GM21381 (cell line): ENCODE data around the gene SMARCA4.

ENCODE experiments used
- ATAC-seq: cut with Tn5 transposase; IDR thresholded peaks from one replicate; pipeline ENCODE4 v1.9.1; 2021; ENCODE audit warnings: mild to moderate bottlenecking, moderate library complexity; ENCODE audit not compliant: unreplicated experiment

Gene SMARCA4

GRCh38 chr19:11007385-11007784 is 46.6 kb downstream of the SMARCA4 start:
- ATAC-seq = no peak

DNA sequence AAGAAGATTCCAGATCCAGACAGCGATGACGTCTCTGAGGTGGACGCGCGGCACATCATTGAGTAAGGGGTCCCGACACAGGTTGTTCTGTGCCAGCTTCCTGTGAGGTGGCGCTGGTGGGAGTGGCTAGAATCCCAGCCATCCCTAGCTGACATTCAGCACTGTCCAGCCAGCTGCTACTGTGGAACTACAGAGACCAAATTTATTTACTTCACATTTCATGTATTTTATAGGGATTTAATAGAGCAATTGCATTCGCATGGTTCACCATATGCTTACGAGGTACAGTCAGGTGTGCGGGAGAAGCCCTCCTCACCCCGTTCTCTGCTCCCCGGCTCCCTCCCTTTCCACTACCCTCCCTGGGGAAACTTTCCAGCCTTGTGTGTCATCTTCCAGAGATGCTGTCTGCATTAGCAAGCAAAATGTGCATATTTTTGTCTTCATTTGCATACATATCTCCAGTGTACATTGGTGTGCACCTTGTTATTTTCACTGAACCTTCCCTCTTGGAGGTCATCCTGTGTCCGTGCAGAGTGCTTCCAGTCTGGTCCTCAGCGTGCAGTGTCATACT is 47.2 kb downstream of the SMARCA4 start:
- ATAC-seq = no peak

- ATAC-seq = no peak
Measured at GRCh38 chr19:11010041-11010440, 49.2 kb downstream of the SMARCA4 start.

DNA sequence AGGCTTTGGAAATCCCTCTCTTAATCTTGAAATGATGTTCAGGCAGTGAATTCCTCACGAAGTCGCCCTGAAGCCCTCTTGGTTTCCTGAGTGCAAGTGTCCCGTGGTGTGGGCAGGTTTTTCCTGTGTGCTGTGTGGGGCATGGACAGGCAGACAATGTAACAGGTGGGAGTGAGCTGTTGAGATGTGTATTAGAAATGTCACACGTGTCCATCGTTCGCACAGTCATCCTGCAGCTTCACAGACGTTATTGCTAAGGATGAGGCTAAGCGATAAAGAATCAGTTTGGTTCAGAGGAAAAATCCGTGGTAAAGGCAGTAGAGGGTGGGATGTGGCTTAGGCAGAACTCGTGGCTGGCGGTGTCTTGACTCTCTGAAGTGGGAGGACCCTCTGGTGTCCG is 51.7 kb downstream of the SMARCA4 start:
- no peak for ATAC-seq

GRCh38 chr19:11013771-11014170 is 52.9 kb downstream of the SMARCA4 start:
- ATAC-seq = no peak

- no peak for ATAC-seq
Measured at GRCh38 chr19:11014403-11014911, 53.6 kb downstream of the SMARCA4 start.

DNA sequence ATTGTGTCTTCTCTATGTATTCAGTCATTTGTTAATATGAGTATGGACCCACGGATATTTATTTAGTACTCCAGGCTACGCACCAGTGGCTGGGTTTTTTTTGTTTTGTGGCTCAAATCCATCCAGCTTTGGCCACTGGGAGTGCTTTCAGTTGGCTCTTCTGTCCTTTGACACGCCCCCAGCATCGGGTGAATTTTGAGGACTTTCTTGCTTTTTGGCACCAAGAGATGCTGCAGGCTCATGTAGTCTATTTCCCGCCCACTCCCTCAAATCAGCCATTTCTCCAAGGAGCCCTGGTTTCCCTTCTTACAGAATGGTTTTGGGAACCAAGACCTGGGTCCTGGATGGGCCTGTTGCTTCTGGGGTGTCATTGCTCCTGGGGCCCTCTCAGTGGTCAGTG is 55.8 kb downstream of the SMARCA4 start:
- ATAC-seq = no peak

DNA sequence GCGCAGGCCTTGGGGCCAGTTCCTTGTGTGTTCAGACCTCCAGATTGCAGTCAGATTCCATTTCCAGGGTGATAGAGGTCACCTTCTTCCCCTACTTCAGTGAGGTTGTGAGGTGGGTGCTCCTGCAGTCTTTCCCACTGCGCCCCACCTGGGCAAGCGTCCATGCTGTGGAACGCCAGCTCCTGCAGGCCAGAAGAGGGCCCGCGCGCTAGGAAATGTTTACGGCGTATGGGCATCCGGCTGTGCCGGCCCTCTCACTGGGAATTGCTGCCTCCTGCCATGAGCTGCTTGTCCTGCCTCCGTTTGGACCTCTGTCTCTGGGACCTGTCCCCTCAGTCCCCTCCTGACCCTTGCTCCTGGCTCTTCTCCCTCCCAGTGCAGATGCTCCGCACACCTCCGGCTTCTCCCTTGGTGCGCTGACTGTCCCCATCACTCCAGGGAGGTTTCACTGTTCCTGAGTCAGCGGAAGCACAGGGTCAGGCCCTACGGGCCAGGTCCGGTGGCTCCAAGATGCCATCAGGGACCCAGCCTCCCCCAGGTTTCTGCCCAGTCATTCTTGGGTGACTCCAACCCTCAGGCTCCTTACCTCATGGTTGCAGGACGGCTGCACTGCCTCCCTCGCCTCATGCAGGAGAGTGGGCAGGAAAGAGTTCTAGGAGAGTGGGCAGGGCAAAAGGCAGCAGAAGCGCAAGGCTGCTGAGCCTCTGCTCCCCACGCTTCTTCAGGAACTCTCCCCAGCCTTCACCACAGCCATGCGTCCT is 56.6 kb downstream of the SMARCA4 start:
- no peak for ATAC-seq

DNA sequence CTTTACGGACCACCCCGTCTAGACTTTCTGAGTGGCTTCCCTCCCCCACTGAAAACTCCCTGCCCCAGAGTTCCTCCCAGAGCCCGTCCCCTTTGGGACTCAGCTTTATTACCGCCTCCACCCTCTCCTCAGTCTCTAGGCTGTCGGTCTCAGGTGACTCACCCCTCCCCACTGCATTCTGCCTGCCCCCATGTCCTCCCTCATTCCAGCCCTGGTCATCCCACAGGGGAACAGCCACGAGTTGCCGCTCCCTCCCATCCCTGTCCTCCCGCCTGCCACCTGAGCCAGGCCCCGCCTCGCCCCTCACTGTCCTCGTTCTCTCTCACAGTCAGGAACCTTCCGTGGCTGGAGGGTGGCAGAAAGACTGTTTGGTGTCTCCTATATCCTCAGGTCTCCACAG is 57.3 kb downstream of the SMARCA4 start:
- ATAC-seq = no peak

- no peak for ATAC-seq
Measured at GRCh38 chr19:11018763-11019162, 57.9 kb downstream of the SMARCA4 start.

DNA sequence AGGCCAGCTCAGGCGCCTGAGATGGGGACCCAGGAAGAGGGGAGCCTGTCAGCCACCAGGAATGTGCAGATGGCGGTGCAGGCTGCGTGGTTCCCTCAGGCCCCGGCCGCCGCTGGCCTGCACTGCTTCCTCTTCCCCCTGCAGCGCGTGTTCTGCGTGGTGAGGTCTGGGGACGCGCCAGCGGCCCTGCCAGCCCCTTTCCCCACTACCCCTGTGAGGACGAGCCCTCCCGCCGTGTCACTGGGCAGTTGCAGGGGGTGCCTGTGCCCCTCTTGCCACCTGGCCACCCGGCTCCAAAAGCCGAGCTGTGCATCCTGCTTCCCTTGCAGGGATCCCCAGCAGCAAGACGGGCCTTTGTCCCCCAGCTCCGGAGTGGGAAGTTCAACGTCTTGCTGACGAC is 58.4 kb downstream of the SMARCA4 start:
- ATAC-seq = no peak

DNA sequence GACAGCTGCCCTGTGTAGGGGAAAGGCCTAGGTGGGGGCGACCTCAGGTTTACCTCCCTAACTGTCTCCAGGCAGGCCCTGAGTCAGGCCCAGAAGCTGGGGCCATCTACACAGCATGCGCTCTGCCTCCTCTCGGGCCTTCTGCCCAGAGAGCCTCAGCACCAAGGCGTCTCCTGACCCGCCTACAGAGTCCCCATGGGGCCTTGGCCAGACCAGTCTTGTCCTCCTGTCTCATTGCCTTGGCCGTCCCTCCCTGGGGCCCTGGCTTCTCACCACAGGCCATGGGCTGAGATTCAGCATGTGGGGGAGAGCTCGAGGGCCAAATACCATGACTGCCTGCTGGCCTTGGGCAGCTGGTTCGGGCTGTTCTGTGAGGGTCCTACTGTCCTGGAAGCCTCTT is 59.0 kb downstream of the SMARCA4 start:
- no peak for ATAC-seq

- ATAC-seq = no peak
Measured at GRCh38 chr19:11020423-11020822, 59.6 kb downstream of the SMARCA4 start.

- no peak for ATAC-seq
Measured at GRCh38 chr19:11020982-11021759, 60.3 kb downstream of the SMARCA4 start.

DNA sequence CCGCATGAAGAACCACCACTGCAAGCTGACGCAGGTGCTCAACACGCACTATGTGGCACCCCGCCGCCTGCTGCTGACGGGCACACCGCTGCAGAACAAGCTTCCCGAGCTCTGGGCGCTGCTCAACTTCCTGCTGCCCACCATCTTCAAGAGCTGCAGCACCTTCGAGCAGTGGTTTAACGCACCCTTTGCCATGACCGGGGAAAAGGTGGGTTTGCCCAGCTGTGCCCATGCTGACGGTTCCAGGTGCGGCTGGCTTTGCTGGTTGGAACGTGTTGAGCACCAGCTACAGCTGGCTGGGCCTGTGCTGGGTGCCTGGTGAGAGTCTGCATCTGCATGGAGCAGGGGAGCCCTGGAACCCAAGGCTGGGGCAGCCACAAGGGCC is 60.9 kb downstream of the SMARCA4 start:
- no peak for ATAC-seq

DNA sequence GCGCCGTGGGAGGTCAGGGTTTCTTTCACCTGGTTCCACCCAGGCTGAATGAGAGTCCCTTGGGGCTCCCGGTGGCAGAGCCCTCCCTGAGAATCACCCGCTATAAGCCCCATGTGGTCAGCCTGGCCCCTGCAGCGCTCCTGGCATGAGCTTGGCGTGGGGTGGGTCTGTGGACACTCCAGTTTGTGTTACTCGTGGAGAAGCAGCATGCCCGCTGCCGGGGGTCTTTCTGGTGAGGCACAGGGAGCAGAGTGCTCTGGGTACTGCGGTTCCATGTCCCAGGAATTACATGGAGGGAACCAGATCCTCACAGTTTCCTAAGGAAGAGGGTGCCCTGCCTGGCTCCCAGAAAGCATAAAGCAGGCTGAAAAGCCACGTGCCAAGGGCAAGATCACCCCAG is 62.2 kb downstream of the SMARCA4 start:
- ATAC-seq = no peak

- ATAC-seq = no peak
Measured at GRCh38 chr19:11023710-11024109, 62.9 kb downstream of the SMARCA4 start.

- no peak for ATAC-seq
Measured at GRCh38 chr19:11024259-11024658, 63.4 kb downstream of the SMARCA4 start.

GRCh38 chr19:11025006-11025405 is 64.2 kb downstream of the SMARCA4 start:
- ATAC-seq = no peak

DNA sequence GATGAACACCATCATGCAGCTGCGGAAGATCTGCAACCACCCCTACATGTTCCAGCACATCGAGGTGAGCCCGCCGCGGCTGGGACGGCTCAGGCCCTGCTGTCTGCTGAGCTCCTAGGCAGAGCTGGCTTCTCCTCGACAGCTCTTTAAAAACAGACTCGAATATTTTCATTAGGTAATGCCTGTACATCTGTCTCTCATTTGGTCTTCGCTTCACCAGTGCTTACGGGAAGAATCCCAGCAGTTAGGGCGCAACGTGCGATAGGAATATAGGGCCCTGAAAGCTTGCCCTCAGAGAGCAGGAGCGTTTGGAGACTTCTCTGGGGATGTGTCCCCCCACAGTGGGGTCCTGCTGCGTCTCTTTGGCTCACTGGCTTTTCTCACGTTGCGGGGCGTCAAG is 64.6 kb downstream of the SMARCA4 start:
- ATAC-seq = no peak

GRCh38 chr19:11025997-11026396 is 65.2 kb downstream of the SMARCA4 start:
- no peak for ATAC-seq

GRCh38 chr19:11027381-11027780 is 66.6 kb downstream of the SMARCA4 start:
- ATAC-seq = no peak
